ENCODE data around the gene SYNJ1. TPM values are rescaled to one million over a fixed set of nuclear protein-coding genes. Genes with fewer than 3 reads are reported as not detected.

SYNJ1 gene
- total RNA-seq, 1 donor from 2014 or later: 12.1 TPM

- H3K27ac ChIP-seq: peak overlapping the region; percentile 77 to 93
- H3K36me3 ChIP-seq: peaks cover 0 to 6% of the 10 kb centered on the region in 2 donors
- H3K9me3 ChIP-seq: no peaks in the 10 kb centered on the region
- peak in 1 of 3 experiments; percentile 5 for TF ChIP-seq CTCF (IDR thresholded peaks at IDR 0.05)
- no peaks in the 10 kb centered on the region for H3K27me3 ChIP-seq
- H3K4me3 ChIP-seq: peak overlapping the region; percentile 75 to 93
- H3K4me1 ChIP-seq: peaks cover 3 to 19% of the 10 kb centered on the region in 2 donors
- DNase-seq (ENCODE audit: low spot score in 2 of 2): peak in 1 of 2 donors; percentile 77
- intact Hi-C loops (cut with DNase I): loop anchor here (1.0 to 10.0 kb wide), 3 partner anchors 159 to 1039 kb away; partner anchors contain the start of genes CFAP298, IL10RB and SCAF4
Measured at GRCh38 chr21:32770871-32771523, 43.2 kb upstream of the SYNJ1 start.

- no peak for DNase-seq (ENCODE audit: low spot score in 2 of 2)
- intact Hi-C loops (cut with DNase I): no loop called here
- TF ChIP-seq CTCF (IDR thresholded peaks at IDR 0.05): no peak
- Histone ChIP-seq H3K4me1 (peaks cover 3 to 19% of the 10 kb centered on the region in 2 donors), H3K27ac (no peak overlapping the region), H3K27me3 (no peaks in the 10 kb centered on the region), H3K9me3 (no peaks in the 10 kb centered on the region), H3K36me3 (peaks cover 10 to 11% of the 10 kb centered on the region in 2 donors), H3K4me3 (no peak overlapping the region)
Measured at GRCh38 chr21:32768530-32768929, 40.7 kb upstream of the SYNJ1 start.

- no peak for DNase-seq (ENCODE audit: low spot score in 2 of 2)
- Histone ChIP-seq H3K4me1 (peaks cover 3 to 15% of the 10 kb centered on the region in 2 donors), H3K27me3 (no peaks in the 10 kb centered on the region), H3K36me3 (peaks cover 38 to 45% of the 10 kb centered on the region in 2 donors), H3K9me3 (no peaks in the 10 kb centered on the region), H3K27ac (no peak overlapping the region), H3K4me3 (no peak overlapping the region)
- intact Hi-C loops (cut with DNase I): no loop called here
- TF ChIP-seq CTCF (IDR thresholded peaks at IDR 0.05): no peak
Measured at GRCh38 chr21:32765058-32765457, 37.2 kb upstream of the SYNJ1 start.

- Histone ChIP-seq H3K27me3 (no peaks in the 10 kb centered on the region), H3K9me3 (no peaks in the 10 kb centered on the region), H3K4me1 (peaks cover 0 to 7% of the 10 kb centered on the region in 2 donors), H3K36me3 (peaks cover 45 to 53% of the 10 kb centered on the region in 2 donors), H3K4me3 (no peak overlapping the region), H3K27ac (no peak overlapping the region)
- no peak for DNase-seq (ENCODE audit: low spot score in 2 of 2)
- intact Hi-C loops (cut with DNase I): no loop called here
- no peak for TF ChIP-seq CTCF (IDR thresholded peaks at IDR 0.05)
Measured at GRCh38 chr21:32764186-32764585, 36.4 kb upstream of the SYNJ1 start.

- Histone ChIP-seq H3K27me3 (no peaks in the 10 kb centered on the region), H3K36me3 (peaks cover 55 to 81% of the 10 kb centered on the region in 2 donors), H3K27ac (no peak overlapping the region), H3K4me3 (no peak overlapping the region), H3K4me1 (no peaks in the 10 kb centered on the region), H3K9me3 (no peaks in the 10 kb centered on the region)
- DNase-seq (ENCODE audit: low spot score in 2 of 2): no peak
- intact Hi-C loops (cut with DNase I): no loop called here
- TF ChIP-seq CTCF (IDR thresholded peaks at IDR 0.05): no peak
Measured at GRCh38 chr21:32757804-32758203, 30.0 kb upstream of the SYNJ1 start.
